GM23248 (cell line): ENCODE results near the gene MAN2B2.

Experiments
- EZH2 ChIP-seq: fragments of 200-600 bp; sonication (generic); IDR thresholded peaks from 2 replicates; pipeline ENCODE4 v1.6.1; 2018; ENCODE audit warnings: antibody characterized with exemption, mild to moderate bottlenecking; ENCODE audit not compliant: insufficient read depth, poor library complexity, severe bottlenecking
- EZH2phosphoT487 ChIP-seq: fragments of 200-600 bp; sonication (generic); IDR thresholded peaks from 2 replicates; pipeline ENCODE4 v1.6.1; 2018; ENCODE audit warnings: antibody characterized with exemption, moderate library complexity, mild to moderate bottlenecking, low read depth; ENCODE audit not compliant: insufficient read depth

DNA sequence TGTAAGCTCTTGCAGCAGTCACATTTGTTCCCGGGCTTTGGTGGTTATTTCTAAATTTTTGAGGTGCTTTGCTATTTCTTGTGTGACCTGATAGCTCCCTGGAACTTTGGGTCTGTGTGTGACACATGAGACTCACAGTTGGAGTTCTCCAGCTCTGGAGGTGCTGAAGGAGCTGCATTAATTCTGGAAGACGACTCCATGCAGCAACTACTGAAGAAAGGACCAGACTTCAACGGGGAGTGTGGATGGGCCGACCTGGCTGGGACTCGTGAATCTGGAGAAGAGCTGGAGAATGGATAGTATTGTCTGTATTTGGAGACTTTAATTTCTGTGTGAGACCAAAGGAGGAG lies 67.0 kb downstream of the MAN2B2 start:
- no peak for TF ChIP-seq EZH2phosphoT487
- no peak for TF ChIP-seq EZH2
